Inflammatory macrophage treated with lipopolysaccharide for 4 hours (primary cell): ENCODE measurements around the gene VWF.
"Not testable (repeated sequence)": the region's sequence is repeated elsewhere in the genome, so short reads cannot be mapped to it uniquely, and the experiment has no call there.

Source experiments
- DNase-seq: peaks from one replicate; pipeline ENCODE4 v3.0.0-alpha.2; 2020

VWF gene

GRCh38 chr12:6143303-6143675 is 18.8 kb upstream of the VWF start:
- DNase-seq: no peak

- not testable (repeated sequence) for DNase-seq
Measured at GRCh38 chr12:6142368-6143302, 18.2 kb upstream of the VWF start.

- DNase-seq: peak; percentile 17
Measured at GRCh38 chr12:6141731-6142367, 17.4 kb upstream of the VWF start.

GRCh38 chr12:6140651-6141447 is 16.4 kb upstream of the VWF start:
- peak; percentile 100 for DNase-seq

GRCh38 chr12:6135071-6135470 is 10.6 kb upstream of the VWF start:
- peak; percentile 18 for DNase-seq

- no peak for DNase-seq
Measured at GRCh38 chr12:6133642-6134041, 9.2 kb upstream of the VWF start.

GRCh38 chr12:6132496-6132895 is 8.0 kb upstream of the VWF start:
- no peak for DNase-seq

- DNase-seq: no peak
Measured at GRCh38 chr12:6125310-6125608, 789 bp upstream of the VWF start.

- DNase-seq: no peak
Measured at GRCh38 chr12:6123258-6123657, 1.2 kb downstream of the VWF start.

GRCh38 chr12:6122201-6122600 is 2.3 kb downstream of the VWF start:
- no peak for DNase-seq

GRCh38 chr12:6120796-6121473 is 3.5 kb downstream of the VWF start:
- no peak for DNase-seq

GRCh38 chr12:6118891-6119568 is 5.4 kb downstream of the VWF start:
- DNase-seq: no peak

GRCh38 chr12:6116471-6117021 is 7.9 kb downstream of the VWF start:
- DNase-seq: no peak

GRCh38 chr12:6115389-6115788 is 9.1 kb downstream of the VWF start:
- DNase-seq: no peak

- DNase-seq: no peak
Measured at GRCh38 chr12:6114476-6114870, 10.0 kb downstream of the VWF start.

GRCh38 chr12:6113691-6114475 is 10.6 kb downstream of the VWF start:
- DNase-seq: no peak

- DNase-seq: peak; percentile 7
Measured at GRCh38 chr12:6112004-6112403, 12.5 kb downstream of the VWF start.

GRCh38 chr12:6110006-6110405 is 14.5 kb downstream of the VWF start:
- DNase-seq: no peak

GRCh38 chr12:6106218-6106617 is 18.3 kb downstream of the VWF start:
- peak; percentile 60 for DNase-seq

GRCh38 chr12:6104842-6105241 is 19.6 kb downstream of the VWF start:
- no peak for DNase-seq

- DNase-seq: peak; percentile 5
Measured at GRCh38 chr12:6104027-6104426, 20.4 kb downstream of the VWF start.
